Measurements from ENCODE around the gene MMP11.

MMP11 gene

DNA sequence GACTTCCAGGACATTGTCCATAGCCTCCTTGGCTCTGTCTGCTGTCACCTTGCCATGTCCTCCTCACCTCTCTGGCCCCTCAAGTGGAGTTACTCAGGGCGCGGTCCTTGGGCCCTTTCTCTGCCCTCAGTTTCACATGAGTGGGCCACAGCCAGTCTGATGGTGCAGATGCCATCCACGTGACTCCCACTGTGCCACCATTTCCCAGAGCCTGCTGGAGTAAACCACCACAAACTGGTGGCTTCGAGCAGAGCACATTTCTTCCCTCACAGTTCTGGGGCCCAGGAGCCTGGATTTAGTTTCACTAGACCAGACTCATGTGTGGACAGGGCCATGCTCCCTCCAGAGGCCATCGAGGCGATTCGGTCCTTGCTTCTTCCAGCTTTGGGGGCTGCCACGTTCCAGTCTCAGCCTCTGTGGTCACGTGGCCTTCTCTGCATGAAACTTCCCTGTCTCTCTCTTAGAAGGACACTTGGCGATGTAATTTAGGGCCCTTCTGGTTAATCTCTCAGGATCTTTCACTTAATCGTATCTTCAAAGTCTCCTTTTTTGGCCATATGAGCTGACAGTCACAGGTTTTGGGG is 28.7 kb downstream of the MMP11 start:
- in situ Hi-C loops (cut with MboI; ENCODE audit: low sequenced_read_pairs), result no loop called here

DNA sequence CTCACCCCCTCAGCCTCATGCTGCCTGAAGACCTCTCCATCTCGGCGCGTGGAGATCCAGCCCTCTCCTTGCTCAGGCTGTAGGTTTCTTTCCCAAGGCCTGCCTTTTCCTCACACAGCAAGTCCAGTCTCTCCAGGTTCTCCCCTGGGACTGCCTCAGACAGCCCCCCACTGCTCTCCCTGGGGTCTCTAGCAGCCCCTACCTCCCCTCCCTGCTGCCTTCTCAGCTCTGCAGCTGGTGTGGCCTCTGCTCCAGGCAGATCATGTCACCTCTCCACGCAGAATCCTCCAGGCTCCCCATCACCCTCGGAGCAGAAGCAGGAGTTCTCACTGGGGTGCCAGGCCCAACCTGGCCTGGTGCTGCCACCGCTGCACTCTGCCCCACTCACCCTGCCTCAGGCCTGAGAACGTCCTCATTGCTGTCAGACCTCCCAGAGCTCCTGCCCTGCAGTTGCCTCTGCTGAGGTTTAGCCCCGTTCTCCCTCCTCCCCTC is 29.3 kb downstream of the MMP11 start:
- in situ Hi-C loops (cut with MboI; ENCODE audit: low sequenced_read_pairs), result no loop called here

DNA sequence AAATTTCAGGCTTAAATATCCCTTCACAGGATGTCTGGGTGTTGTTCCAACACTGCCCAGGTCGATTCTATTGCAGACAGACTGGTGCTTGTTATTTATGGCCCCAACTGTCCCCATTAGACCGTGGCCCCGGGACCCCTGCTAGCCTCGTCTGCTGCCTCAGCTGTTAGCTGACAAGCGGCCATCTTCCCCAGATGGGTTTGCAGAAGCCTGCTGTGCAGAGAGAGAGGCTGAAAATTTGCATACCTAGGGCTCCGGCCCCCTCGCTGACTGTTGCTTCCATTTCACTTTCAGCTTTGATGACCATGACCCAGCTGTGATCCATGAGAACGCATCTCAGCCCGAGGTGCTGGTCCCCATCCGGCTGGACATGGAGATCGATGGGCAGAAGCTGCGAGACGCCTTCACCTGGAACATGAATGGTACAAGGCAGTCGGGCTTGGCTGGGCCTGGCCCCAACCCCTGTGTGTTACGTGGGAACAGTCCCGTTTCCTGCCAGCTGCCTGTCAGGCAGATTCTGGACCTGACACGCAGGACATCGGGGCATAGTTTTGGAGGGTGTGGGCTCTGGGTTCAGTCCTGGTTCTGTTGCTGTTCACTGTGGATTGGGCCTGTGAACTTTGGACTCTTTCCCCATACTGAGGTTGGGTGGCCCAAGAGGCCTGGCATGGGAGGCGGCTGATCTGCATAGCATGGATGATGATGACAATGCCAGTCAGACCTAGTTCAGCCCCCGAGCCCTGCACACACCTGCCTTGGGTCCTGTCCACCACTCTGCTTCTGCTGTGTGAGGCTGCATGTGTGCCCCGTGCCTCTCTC is 30.6 kb downstream of the MMP11 start:
- in situ Hi-C loops (cut with MboI; ENCODE audit: low sequenced_read_pairs), result no loop called here

DNA sequence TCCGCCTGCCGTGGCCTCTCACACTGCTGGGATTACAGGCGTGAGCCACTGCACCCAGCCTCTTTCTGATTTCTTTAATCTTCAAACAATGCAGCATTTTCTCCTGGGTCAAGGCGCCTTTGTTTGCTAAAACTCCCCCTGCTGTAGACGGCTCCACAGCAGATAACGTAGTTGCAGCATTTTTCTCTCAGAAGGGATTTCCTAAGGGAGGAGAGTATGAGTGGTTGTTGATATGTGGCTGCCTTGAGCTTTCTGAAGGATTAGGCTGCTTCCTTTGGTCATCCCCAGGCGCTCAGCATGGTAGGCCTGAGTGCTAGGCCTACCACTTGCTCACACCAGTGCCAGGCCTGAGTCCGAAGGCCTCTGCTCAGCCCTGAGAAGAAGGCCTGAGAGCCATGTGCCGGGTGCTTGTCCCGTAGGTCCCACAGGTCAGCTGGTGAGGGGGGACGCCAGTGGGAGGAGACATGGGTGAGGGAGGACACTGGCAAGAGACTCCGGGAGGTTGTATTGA is 32.2 kb downstream of the MMP11 start:
- in situ Hi-C loops (cut with MboI; ENCODE audit: low sequenced_read_pairs), result no loop called here

DNA sequence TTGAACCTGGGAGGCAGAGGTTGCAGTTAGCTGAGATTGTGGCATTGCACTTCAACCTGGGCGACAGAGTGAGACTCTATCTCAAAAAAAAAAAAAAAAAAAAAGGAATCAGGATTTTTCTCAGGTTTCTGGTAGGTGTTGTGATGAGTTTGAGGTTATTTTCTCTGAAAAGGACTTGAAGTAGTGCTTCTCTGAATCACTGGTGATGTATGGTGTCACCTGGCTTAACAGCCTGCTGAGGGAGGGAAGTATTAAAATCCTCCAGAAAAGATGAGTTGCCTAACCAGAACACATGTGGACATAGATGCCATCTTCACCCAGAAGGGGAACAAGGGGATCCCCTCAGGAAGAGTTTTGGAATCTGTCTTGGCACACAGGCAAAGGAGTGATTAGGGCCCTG is 34.2 kb downstream of the MMP11 start:
- in situ Hi-C loops (cut with MboI; ENCODE audit: low sequenced_read_pairs), result no loop called here

DNA sequence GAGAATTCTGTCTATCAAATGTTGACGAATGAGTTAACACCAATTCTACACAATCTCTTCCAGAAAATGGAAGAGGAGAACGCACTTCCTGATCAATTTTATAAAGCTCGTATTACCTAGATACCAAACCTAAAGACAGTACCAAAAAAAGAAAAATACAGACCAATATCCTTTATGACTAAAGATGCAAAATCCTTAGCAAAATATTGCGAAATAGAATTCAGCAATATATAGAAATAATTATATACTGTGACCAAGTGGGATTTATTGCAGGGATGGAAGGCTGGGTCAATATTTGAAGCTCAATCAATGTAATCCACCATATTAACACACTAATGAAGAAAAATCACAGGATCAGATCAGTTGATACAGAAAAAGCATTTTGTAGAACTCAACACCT is 39.7 kb downstream of the MMP11 start:
- in situ Hi-C loops (cut with MboI; ENCODE audit: low sequenced_read_pairs), result no loop called here

DNA sequence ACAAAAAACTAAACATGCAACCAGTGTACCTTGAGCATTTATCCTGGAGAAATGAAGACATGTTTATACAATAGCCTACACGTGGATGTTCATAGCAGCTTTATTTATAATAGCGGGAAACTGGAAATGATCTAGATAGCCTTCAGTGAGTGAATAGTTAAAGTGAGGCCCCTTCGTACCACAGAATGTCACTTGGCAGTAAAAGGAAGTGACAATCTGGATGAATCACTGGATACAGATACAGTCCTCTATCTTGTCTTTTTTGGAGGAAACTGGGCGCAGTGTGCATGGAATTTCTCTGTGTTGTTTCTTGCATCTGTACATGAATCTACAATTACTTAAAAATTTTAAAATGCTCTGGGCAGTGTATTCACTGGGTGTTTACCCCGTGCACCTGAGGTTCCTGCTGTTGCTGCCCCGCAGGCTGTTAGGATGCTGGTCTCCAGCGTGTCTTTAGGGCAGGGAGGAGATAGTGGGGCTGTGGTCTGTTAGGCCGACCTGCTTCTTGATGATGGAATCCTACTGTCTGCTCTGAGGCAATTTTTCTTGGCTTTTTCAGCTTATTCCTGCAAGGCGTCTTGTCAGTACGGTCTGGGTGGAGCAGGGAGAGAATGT is 43.0 kb downstream of the MMP11 start:
- in situ Hi-C loops (cut with MboI; ENCODE audit: low sequenced_read_pairs), result no loop called here

DNA sequence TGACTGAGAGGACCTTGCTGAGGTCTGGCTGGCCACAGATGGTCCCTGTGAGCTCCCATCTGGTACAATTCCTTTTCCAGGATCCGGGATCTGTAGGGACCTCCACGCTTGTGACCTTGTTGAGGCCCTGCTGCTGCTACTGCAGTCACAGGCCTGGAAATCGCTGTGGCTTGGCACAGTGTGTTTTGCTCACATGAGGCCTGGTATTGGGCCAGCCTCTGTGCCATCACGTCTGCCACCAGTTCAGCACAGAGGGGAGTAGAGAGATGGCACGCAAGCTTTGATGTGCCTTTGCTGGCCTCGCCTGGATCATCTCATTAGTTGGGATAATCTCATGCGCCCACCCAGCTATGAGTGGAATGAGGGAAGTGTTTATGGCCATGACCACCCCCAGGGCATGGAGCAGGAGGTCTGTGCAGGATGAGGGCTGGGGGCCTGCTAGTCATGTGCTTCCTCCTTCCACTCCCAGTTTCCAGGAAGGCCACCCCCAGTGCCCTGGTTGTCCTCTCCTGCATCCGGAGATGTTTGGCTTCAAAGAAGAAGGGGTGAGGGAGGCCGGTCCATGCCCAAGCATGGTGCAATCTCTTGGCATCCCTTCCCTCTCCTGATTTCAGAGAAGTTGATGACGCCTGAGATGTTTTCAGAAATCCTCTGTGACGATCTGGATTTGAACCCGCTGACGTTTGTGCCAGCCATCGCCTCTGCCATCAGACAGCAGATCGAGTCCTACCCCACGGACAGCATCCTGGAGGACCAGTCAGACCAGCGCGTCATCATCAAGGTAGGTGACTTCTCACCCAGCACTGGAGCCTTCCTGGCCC is 43.7 kb downstream of the MMP11 start:
- in situ Hi-C loops (cut with MboI; ENCODE audit: low sequenced_read_pairs), result no loop called here

DNA sequence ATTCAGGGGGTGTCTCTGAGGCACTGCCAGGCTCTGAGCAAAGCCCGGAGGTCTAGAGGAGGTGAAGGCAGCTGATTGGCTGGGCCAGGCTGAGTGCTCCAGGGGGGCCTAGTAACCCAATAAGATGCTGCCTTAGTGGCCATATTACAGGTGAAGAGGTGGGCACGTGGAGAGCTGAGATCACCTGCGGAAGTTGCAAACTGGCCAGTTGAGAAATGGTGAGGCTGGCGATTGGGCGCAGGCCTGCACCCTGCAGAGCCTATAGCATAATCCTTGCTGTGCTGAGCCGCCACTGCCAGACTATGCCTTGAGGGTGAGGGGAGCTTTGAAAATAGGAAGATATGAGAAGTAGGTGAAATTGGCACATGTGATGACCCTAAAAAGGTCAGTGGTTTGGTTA is 44.5 kb downstream of the MMP11 start:
- in situ Hi-C loops (cut with MboI; ENCODE audit: low sequenced_read_pairs), result no loop called here

DNA sequence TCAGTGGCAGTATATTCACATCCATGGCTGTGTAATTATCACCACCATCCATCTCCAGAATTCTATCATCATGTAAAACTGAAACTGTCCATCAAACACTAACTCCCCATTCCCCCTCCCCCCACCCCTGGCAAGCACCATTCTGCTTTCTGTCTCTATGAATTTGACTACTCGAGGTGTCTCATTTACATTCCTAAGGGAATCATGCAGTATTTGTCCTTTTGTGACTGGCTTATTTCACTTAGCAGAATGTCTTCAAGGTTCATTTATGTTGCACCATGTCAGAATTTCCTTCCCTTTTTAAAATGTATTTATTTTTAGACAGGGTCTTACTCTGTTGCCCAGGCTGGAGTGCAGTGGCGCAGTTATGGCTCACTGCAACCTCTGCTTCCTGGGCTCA is 45.9 kb downstream of the MMP11 start:
- in situ Hi-C loops (cut with MboI; ENCODE audit: low sequenced_read_pairs), result no loop called here

DNA sequence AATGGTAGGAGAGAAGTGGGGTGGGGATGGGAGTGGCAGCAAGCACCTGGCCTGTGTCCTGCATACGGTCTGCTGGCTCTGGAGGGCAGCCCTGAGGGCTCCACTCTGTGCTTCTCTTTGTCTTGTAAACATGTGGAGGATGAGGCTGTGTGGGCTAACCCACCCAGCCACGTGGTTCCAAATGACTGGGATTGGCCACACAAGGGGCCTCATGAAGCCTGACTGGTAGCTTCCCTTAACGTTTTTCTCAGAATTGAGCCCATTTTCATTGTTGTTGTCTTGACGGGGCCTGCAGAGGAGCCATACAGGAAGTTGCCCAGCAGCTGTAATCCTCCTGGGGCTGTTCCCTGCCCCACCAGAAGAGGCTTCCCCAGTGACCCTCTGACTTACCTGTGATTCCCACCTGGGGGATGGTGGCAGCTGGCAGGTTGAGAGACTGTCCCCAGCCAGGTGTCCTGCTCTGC is 48.1 kb downstream of the MMP11 start:
- in situ Hi-C loops (cut with MboI; ENCODE audit: low sequenced_read_pairs), result no loop called here

DNA sequence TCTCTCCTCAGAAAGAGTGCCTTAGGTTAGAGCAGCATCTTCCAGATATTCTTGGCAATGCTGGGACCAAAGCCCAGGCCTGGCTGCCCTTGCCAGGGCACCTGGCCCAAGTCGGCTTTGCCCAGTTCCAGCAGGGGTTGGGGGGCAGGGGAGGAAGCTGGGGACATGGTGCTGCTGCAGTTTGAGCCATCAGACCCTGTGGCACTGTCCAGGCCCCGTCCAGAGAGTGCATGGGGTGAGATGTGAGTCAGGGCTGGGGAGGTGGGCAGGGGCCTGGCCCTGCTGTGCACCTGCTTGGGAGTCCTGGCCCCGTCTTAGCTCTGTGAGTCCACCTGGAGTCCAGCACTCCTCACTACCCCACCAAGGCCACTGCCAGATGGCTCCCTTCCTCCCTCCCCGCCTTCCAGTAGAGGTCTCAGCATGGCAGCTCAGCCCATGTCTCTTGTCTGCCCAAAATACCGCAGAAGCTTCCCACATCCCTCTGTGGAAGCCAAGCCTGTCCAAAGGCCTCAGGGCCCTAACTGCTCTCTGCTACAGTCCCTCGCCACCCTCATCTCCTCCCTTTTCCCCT is 49.5 kb downstream of the MMP11 start:
- in situ Hi-C loops (cut with MboI; ENCODE audit: low sequenced_read_pairs), result no loop called here

DNA sequence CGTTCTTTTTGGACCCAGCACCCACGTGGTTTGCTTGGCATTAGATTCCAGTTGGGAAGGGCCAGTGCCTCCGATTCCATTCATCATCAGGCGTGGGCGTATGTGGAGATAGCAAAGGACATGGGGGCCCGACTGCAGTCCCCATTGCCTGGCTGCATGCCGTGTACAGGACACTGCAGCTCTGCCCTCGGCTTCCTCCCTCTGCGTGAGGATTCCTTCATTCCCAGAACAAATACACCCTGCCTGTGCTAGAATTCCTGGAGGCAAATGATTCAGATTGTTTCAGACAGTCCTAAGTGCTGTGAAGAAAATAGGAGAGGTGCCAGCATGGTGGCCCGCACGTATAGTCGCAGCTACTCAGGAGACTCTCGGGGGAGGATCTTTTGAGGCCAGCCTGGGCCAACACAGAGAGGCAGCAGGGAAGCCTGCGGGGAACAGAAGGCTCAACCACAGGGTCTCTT is 50.7 kb downstream of the MMP11 start:
- in situ Hi-C loops (cut with MboI; ENCODE audit: low sequenced_read_pairs), result no loop called here

DNA sequence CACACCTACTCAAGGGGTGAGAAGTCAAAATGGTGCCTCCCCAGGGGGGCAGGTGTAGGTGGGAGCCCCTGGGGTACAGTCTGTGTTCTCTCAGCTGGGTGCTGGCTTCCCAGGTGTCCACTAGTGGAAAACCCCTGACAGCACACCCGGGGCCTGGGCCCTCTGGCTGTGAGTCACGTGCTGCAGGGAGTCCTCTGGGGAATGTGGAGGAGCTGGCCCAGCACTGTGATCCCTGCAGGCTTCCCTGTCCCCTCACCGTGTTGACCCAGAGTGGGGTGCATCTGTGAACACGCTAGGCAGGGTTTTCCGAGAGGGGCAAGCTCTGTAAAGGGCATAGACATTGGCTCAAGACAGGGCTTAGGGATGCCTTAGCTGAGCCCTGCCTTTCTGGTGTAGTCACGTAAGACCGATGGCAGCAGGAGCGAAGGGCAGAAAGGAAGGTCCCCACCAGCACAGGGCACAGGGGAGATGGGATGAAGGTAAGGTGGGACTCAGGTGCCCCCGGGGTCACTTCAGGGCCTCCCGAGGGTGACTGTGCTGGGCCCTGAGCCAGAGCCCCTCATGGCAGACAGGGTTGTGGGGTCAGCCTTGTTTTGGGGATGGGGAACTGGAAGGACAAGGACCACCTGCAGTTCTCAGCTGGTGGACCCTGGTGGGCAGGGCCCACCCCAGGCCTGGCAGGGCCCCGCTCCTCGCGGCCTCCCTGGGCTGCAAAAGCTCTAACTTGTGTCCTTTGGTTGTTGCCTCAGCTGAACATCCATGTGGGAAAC is 52.0 kb downstream of the MMP11 start:
- in situ Hi-C loops (cut with MboI; ENCODE audit: low sequenced_read_pairs), result no loop called here

DNA sequence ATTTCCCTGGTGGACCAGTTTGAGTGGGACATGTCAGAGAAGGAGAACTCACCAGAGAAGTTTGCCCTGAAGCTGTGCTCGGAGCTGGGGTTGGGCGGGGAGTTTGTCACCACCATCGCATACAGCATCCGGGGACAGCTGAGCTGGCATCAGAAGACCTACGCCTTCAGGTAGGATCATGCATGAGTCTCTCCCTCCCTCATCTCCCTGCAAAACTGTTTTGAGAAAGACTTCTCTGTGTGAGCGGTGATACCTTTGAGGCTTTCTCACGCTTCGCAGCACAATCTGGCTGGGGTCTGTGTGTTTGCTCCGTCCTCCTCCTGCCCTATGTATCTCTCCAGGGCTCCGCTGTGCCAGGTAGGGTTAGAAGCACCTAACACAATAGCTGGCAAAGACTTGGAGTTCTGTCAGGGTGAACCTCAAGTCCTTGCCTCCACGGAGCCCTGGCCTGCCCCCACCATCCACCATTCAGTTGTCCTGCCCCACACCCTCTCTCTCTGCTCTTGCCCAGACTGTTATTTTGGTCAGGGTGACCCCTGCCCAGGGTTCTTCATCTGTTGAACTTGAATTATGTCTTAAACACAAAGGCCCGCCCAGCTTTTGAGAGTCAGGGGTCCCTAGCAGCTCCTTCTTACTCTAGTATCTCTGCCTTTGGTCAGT is 52.7 kb downstream of the MMP11 start:
- in situ Hi-C loops (cut with MboI; ENCODE audit: low sequenced_read_pairs), result no loop called here

DNA sequence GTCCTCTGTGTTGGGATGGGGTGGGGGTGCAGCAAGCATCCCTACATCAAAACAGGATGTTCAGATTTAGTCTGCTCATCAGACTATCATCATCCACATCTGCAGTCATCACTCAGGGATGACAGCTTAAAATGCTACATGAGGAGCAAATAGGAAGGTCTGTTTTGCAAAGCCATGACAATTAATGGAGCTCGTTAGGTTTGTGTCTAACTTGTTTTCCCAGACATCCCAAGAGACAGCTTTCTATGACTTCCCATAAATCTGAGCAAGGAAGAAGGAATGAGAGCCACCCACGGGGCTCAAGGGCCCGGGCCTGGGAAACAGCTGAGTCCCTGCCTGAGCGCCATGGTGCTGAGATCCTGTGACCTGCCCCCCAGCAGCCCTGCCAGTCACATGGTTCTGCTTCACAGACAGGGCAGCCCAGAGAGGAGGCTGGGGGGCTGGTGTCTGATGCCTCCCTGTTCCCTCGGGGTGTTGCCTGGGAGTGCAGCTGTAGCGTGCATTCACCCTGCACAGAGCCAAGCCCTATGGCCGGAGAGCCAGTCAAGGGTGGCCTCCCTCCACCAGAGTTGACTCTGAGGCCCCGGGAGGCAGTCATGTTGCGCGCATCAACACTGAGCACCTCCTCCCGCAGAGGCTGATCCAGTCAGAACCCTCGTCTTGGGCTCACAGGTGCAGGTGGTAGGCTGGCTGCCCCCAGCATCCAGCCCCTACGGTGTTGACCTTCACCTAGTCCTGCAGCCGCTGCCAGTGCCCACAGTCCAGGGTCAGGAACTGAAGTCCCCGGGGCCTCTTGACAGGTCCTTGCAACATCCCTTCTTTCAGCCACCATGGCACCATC is 54.1 kb downstream of the MMP11 start:
- in situ Hi-C loops (cut with MboI; ENCODE audit: low sequenced_read_pairs), result no loop called here

DNA sequence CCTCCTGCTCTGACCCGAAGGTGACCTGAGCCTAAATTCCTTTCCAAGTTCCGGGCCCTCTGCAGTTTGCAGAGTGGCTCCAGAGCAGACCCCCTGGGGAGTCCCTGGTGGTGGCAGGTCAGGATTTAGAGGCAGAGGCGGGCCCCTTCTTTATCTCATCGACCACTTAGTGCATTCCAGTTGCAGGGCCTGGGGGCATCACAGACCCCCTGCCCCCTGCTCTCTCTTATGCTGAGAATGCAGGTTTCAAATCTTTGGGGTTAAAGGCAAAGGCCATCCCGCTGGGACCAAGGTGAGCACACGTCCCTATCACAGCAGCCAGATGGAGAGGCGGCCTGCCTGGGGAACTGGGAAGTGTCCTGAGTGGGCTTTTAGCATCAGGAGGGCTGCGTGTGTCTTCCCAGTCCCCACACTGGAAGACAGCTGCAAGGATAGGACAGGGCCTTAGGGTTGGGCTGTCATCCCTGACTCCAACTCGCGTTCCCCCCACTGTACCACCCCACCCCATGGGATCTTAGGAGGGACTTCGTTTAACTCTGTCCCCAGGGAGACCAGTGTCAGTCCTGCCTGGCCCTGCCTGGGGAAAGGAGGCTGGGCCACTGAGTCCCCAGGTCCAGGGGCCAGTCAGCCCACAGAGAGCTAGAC is 54.8 kb downstream of the MMP11 start:
- in situ Hi-C loops (cut with MboI; ENCODE audit: low sequenced_read_pairs), result no loop called here

Measured in HL-60/S4 treated with phorbol 12-myristate 13-acetate at 8.2 ng/mL for 4 days and 3 days (cell line).